HG02623 (cell line): ENCODE data around the gene NTN4.
"Not testable (repeated sequence)": the region's sequence is repeated elsewhere in the genome, so short reads cannot be mapped to it uniquely, and the experiment has no call there.

Experiments
- ATAC-seq: cut with Tn5 transposase; IDR thresholded peaks from one replicate; pipeline ENCODE4 v1.9.1; 2021; ENCODE audit warnings: moderate library complexity; ENCODE audit not compliant: unreplicated experiment

Gene NTN4

GRCh38 chr12:95756362-95756761, 34.2 kb downstream of the NTN4 start:
- no peak for ATAC-seq

GRCh38 chr12:95755261-95755865, 35.2 kb downstream of the NTN4 start:
- no peak for ATAC-seq

- not testable (repeated sequence) for ATAC-seq
Observed at GRCh38 chr12:95746062-95746461, 44.5 kb downstream of the NTN4 start.

DNA sequence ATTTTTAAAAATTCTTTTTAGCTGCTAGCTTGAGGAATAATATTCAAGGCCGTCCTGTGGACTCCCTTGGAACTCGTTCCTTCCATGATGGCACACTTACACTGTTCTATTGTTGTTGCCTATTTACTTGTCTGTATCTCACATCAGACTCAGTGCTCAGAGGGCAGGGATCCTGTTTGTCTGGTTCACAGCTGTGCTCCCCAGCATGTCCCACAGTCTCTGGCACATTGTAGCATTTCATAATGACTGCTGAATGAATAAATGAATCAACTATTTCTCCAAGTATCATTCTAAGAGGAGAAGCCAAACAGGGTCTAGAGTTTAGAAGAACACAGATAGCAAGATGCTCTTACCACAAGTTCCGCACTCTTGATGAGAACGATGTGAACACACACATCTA, 48.0 kb downstream of the NTN4 start:
- no peak for ATAC-seq

DNA sequence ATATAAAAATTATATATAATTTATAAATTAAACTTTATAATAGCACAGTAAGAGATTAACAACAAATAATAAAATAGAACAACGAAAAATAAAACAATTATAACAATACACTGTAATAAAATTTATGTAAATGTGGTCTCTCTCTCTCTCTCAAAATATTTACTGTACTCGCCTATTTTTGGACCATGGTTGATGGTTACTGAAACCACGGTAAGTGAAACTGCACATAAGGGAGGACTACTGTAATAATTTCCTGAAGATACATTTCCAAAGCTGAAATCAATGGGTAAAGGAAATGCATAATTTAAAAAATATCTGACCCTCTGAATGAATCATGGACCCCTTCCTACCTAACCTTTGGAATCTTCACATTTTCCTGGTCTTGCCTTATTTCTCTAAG, 48.9 kb downstream of the NTN4 start:
- ATAC-seq: no peak

GRCh38 chr12:95740751-95741150, 49.8 kb downstream of the NTN4 start:
- ATAC-seq: no peak

DNA sequence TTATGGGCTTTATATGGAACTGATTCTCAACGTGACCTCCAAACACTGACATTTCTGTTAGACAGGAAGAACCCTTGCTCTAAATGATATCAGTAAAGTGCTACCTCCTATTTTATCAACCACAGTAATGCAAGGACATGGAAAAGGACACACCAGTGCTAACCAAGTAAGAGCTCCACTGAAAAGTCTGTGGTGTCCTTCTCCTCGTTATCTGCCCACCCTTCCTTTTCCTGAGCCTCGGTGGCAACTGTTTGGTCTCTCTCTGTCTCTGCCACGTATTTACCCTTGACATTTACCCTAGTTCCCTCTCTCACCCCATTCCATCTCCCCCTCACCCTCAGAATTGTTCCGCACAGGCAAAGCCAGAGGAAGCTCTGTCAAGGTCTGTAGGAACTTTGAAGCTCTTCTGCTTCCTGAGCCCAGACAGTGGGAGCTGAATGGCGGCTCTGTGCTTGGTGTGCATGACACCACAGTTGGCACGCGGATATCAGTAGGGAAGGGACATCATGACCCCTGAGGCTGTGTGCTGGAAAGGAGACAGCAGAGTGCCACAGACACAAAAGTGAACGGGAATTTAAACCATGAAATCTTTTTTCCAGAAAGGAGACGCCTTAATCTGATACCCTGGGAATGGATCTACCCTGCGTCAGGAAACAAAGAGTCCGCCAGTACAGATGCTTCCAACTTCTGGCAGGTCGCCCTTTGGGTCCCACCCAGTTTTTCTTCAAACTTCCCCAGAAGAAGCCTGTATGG, 50.8 kb downstream of the NTN4 start:
- ATAC-seq: no peak

GRCh38 chr12:95738024-95738611, 52.4 kb downstream of the NTN4 start:
- ATAC-seq: no peak

- ATAC-seq: no peak
Observed at GRCh38 chr12:95736631-95737030, 53.9 kb downstream of the NTN4 start.

- ATAC-seq: not testable (repeated sequence)
Observed at GRCh38 chr12:95735728-95736127, 54.8 kb downstream of the NTN4 start.

GRCh38 chr12:95733141-95733825, 57.3 kb downstream of the NTN4 start:
- ATAC-seq: no peak

- ATAC-seq: no peak
Observed at GRCh38 chr12:95731519-95731958, 59.0 kb downstream of the NTN4 start.

- ATAC-seq: no peak
Observed at GRCh38 chr12:95730457-95730856, 60.1 kb downstream of the NTN4 start.

DNA sequence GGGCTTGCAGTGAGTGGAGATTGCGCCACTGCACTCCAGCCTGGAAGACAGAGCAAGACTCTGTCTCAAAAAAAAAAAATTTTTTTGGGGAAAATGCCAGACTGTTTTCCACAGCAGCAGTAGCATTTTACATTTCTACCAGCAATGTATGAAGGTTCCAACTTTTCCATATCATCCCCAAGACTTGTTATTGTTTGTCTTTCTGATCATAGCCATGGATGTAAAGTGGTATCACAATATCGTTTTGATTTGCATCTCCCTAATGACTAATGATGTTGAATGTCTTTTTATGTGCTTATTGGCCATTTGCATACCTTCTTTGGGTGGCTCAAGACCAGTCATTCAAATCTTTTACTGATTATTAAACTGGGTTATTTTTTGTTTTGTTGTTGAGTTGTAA, 63.7 kb downstream of the NTN4 start:
- ATAC-seq: no peak

DNA sequence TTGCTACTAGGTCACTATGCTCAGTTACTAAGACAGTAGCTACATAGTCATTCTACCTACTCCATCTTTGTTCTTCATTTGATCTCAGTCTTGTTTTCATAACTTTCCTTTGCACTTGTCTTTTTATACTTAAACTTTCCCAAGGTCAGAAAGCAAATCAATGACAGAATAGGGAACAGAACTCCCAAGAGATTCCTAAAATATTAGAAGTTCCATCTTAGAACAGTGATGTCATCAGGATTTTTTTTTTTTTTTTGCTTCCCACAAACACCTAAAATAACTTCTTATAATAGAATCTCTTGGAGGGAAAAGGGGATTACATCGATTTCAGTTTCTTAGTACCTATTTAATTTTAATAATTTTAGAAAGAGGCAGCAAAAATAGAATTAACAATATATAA, 65.8 kb downstream of the NTN4 start:
- no peak for ATAC-seq

DNA sequence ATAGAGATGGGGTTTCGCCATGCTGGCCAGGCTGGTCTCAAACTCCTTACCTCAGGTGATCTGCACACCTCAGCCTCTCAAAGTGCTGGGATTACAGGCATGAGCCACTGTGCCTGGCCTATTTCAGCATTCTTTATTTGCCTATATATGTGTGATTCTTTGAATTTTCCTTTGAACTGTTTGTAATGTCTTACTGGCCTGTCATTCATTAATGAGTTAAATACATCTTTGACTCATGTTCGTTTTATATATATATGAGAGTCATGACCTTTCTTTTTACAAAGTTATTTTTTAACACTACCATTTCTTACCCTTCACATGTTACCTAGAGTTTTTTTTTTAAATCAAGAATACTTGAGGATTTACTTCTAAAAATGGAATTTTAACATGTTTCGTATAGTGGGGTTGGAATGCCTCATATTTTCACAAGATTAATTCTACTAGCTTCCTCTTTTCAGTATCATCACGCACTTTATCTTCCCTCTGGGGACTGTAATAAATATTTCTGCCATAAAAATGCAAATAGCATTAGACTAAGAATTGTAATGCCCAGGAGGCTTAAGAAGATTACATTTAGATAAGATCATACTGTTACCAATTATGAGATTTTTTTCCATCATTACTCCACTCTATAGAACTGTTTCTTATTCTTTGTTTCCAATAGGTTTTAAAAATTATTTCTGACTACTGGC, 66.7 kb downstream of the NTN4 start:
- ATAC-seq: no peak

DNA sequence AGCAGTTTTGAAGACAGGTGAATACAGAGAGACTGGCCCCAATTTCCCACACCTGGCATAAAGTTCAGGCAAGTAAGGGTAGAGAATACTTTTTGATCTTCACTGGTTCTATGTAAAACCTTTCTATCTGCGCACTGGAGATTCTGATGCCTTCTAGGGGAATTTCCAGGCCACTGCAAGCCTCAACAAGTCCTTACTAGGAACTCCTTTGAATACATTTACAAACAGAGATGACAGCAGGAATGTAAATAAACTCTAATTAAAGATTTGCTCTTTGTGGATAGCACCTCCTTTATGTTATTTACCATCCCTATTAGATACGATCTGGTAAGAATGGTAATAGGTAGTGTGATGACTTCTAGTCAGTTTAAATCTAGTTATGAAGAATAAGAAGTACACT, 69.2 kb downstream of the NTN4 start:
- no peak for ATAC-seq

DNA sequence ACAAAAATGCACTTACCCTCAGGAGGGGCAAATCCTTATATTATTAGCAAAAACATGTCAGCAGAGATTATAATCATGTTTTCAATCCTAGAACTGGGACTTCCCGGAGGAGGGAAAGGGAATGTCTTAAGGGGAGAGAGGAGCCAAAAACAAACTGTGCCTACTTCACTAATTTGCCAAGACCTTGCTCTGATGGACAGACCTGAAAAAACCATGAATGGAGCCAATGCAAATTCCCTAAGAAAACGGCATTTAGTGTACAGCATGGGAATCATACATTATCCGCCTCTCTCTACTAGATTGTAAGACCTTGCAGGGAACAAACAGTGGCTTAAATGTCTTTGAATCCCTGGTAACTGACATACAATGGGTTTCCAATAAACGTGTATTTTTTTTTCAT, 70.4 kb downstream of the NTN4 start:
- no peak for ATAC-seq

DNA sequence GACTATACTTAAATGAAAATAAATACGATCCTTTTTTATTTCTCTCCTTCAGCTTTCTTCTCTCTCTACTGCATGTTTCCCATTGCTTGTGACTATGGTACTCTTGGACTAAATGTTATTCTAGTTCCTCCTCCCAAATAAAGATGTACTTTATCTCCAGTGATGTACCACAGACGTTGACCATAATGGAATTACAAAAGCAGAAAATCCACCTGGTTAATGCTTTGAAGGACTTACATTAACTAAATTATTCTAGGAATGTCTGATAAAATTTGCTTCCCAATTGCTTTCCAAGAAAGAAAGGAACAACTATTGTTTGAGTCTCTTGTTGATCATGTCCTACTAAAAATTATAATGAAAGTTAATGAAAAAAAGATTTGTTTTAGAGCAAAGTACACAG, 71.8 kb downstream of the NTN4 start:
- no peak for ATAC-seq

DNA sequence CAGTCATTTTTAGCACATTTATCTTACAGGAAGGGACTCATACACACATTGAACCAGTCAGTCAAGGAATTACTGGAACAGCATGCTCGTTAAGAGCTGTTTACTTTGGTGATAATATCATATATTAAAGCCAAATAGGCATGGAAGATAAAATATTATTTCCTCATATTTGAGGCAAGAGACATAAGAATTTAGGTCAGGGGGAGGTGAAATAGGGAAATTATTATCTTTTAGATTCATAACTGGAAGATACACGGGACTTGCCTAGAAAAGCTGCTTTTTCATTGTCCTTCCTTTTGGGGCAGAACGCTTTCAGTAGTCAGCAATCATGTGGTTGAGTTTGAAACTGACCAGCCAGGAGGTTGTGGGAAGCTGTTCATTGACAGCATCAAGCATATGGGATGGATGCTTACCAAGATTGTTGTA, 72.5 kb downstream of the NTN4 start:
- ATAC-seq: no peak

- ATAC-seq: no peak
Observed at GRCh38 chr12:95717316-95717928, 73.1 kb downstream of the NTN4 start.
